GM12878 (cell line): ENCODE data around the gene PRKCZ. TPM values are rescaled to one million over a fixed set of nuclear protein-coding genes. Genes with fewer than 3 reads are reported as not detected.

Experiments
- CREM ChIP-seq: IDR thresholded peaks from 2 replicates; pipeline ENCODE4 v1.6.1; 2014; ENCODE audit warnings: antibody characterized with exemption, low read depth
- POU2F2 ChIP-seq: IDR thresholded peaks from 3 replicates; pipeline ENCODE4 v1.6.1; 2011; ENCODE audit warnings: low read depth, mild to moderate bottlenecking, low read length, borderline replicate concordance
- SREBF1 ChIP-seq: IDR thresholded peaks from 2 replicates; pipeline ENCODE4 v1.6.1; 2012; ENCODE audit warnings: mild to moderate bottlenecking, low read length
- ZNF24 ChIP-seq: fragments of 450-650 bp; IDR thresholded peaks from 2 replicates; pipeline ENCODE4 v1.6.1; 2017; ENCODE audit warnings: antibody characterized with exemption, mild to moderate bottlenecking
- polyA plus RNA-seq, 11 experiments: library from polyadenylated mRNA; depleted of rRNA in 4 of 11; unstranded in 6 of 11; stranded (reverse) in 5 of 11; fragments of >200 nt; fragmentation: Nextera tagmentation in 4 of 11; fragmentation: Illumina TruSeq in 1 of 11; extraction: Ambion mirVana in 4 of 11; extraction: Trizol in 1 of 11; gene quantifications; 1 replicate in 1 of 11; 2 replicates in 10 of 11; pipeline versions ENCODE4 v1.2.1 to v1.2.3, GENCODE V29; 2011 to 2016; ENCODE audit warnings: inconsistent platforms in 2 of 11, missing spikeins in 2 of 11, low read depth in 1 of 11
- total RNA-seq, 4 experiments: library from RNA; depleted of rRNA in 3 of 4; stranded (reverse); fragments of >200 nt in 3 of 4; fragmentation: Illumina TruSeq in 1 of 4; extraction: Trizol in 1 of 4; gene quantifications; 2 replicates each; pipeline versions ENCODE4 v1.2.1 to v1.2.3, GENCODE V29; 2013 to 2021
- TF ChIP-seq, protein P1 (sequence below): IDR thresholded peaks from 2 replicates; pipeline ENCODE4 v1.6.1; 2012; ENCODE audit warnings: improper control_type of control experiment, low read depth, low read length; ENCODE audit not compliant: insufficient replicate concordance
- TF ChIP-seq, protein P2 (sequence below): fragments of 450-650 bp; IDR thresholded peaks from 2 replicates; pipeline ENCODE4 v1.6.1; 2017; ENCODE audit warnings: low read depth, mild to moderate bottlenecking, moderate library complexity

The PRKCZ gene
- total and polyA plus RNA-seq, 10 of the 15 experiments (the other 5 are each of a cell fraction or from before 2014, with no cell fraction given): 0.05 to 1.9 (median 0.64) TPM; not detected in 1

DNA sequence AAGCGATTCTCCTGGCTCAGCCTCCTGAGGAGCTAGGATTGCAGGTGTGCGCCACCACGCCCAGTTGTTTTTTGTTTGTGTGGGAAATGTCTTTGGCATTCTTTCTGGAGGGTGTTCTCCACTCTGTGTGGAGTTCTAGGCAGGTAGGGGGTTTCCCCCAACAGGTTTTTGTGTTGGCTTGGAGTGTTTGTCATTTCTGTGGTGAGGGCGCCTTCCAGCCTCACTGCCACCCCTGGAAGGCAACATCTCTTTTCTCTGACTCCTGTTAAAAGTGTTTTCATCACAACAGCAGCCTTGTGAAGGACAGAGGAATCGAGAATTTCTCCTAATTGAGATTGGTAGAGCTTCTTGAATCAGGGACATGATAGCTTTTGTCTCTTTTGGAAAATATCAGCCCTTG, 69.7 kb downstream of the PRKCZ start (continued):
- TF ChIP-seq, protein P1, sequence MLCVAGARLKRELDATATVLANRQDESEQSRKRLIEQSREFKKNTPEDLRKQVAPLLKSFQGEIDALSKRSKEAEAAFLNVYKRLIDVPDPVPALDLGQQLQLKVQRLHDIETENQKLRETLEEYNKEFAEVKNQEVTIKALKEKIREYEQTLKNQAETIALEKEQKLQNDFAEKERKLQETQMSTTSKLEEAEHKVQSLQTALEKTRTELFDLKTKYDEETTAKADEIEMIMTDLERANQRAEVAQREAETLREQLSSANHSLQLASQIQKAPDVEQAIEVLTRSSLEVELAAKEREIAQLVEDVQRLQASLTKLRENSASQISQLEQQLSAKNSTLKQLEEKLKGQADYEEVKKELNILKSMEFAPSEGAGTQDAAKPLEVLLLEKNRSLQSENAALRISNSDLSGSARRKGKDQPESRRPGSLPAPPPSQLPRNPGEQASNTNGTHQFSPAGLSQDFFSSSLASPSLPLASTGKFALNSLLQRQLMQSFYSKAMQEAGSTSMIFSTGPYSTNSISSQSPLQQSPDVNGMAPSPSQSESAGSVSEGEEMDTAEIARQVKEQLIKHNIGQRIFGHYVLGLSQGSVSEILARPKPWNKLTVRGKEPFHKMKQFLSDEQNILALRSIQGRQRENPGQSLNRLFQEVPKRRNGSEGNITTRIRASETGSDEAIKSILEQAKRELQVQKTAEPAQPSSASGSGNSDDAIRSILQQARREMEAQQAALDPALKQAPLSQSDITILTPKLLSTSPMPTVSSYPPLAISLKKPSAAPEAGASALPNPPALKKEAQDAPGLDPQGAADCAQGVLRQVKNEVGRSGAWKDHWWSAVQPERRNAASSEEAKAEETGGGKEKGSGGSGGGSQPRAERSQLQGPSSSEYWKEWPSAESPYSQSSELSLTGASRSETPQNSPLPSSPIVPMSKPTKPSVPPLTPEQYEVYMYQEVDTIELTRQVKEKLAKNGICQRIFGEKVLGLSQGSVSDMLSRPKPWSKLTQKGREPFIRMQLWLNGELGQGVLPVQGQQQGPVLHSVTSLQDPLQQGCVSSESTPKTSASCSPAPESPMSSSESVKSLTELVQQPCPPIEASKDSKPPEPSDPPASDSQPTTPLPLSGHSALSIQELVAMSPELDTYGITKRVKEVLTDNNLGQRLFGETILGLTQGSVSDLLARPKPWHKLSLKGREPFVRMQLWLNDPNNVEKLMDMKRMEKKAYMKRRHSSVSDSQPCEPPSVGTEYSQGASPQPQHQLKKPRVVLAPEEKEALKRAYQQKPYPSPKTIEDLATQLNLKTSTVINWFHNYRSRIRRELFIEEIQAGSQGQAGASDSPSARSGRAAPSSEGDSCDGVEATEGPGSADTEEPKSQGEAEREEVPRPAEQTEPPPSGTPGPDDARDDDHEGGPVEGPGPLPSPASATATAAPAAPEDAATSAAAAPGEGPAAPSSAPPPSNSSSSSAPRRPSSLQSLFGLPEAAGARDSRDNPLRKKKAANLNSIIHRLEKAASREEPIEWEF: no peak
- TF ChIP-seq CREM (no peak), POU2F2 (no peak), ZNF24 (no peak), SREBF1 (no peak)
- TF ChIP-seq, protein P2, sequence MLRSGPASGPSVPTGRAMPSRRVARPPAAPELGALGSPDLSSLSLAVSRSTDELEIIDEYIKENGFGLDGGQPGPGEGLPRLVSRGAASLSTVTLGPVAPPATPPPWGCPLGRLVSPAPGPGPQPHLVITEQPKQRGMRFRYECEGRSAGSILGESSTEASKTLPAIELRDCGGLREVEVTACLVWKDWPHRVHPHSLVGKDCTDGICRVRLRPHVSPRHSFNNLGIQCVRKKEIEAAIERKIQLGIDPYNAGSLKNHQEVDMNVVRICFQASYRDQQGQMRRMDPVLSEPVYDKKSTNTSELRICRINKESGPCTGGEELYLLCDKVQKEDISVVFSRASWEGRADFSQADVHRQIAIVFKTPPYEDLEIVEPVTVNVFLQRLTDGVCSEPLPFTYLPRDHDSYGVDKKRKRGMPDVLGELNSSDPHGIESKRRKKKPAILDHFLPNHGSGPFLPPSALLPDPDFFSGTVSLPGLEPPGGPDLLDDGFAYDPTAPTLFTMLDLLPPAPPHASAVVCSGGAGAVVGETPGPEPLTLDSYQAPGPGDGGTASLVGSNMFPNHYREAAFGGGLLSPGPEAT: no peak
